Limb (tissue), 2 donors: ENCODE data around the gene SNCAIP.
"Not testable (repeated sequence)": the region's sequence is repeated elsewhere in the genome, so short reads cannot be mapped to it uniquely, and the experiment has no call there.

Experiments
- DNase-seq, 2 donors: peaks; one replicate each; pipeline ENCODE4 v3.0.0-alpha.2; 2016; ENCODE audit errors: extremely low spot score in 2 of 2

Gene SNCAIP

DNA sequence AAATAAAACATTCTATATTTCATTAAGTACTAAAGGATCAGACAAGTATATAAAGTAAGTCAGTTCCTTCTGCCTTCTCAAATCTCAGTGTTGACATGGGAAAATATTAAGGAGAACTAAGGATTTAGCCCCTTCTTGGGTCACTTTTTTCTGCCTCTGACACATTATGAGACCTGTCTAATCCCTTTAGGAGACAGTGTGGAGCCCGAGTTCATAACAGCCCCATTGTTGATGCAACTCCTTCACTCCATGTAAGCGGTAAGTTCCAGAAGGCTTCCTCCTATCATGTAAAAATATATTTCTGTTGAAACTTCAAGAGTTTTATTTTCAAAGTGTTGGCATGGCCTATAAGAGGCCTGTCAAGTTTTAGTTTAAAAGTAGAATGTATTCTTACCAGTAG, 152.2 kb downstream of the SNCAIP start:
- no peak for DNase-seq

DNA sequence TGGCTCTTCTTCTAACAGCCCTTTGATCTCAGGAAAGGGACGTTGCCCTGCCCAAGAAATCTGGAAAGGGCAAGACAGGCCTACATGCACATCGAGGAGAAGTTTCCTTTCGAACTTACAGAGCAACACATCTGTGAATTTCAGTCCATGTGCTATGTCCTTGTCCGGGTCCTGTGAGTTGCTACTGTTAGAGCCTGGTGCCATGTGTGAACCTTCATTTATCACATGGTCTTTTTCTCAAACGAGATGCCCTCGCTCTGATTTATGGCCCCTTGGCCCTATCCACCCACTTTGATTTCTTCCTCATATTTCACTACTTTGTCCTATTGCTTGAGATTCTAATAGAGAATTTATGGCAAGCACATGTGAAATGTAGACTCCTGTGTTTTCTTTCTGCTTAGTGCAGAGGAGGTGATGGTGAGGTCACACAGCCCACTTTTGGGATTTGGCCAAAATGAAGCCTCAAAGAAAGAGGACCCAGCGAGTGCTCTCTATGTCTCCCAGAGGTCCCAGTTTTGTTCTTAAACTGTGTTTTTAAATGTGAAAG, 153.1 kb downstream of the SNCAIP start:
- DNase-seq = no peak

DNA sequence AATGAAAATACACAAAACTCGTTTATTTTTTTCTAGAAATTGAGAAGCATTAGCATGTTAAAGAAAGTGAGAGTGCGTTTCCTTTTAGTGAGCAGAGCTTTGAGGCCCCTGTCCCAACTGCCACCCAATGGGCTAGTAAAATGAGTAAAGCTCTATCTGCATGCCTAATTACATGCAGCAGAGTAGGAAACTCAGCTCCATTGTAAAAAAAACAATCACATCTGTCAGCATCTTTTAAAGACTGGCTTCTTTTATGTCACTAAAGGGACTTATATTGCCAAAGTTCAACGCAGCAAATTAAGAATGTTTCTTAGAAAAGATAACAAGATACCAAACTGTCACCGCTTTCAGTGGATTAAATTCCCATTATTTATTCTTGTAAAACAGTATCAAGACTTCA, 154.0 kb downstream of the SNCAIP start:
- no peak for DNase-seq

DNA sequence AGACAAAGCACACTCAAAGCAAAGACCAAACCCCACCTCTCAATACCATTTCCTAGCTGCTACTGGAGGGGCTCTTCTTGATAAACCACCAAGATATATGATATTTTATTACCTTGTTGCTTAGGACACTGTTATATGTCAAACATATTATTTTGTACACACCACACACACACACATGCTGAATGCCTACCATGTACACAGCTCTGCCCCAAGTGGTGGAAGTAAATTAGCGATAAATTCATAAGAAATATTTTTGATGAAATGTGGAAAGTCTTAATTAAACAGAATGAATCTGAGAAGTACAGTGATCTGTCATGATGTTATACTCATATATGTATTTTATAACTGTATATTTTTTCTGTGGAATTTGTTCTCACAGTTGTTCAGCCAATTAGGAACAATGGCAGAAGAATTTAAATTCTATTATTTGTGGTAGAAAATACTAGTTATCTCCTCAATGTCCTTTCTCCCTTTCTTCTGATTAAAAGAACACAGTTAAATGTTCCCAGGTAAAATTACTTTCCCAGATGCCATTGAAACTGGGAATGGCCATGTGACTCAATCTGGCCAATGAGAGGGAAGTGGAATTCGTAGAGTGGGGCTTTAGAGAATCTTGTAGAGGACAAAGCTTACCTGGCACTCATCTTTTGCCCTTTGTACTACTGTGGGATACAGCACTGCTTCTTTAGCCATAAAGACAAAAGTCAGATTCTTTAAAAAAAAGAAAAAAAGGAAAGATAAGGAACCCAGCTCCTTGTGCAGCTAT, 156.5 kb downstream of the SNCAIP start:
- no peak for DNase-seq

DNA sequence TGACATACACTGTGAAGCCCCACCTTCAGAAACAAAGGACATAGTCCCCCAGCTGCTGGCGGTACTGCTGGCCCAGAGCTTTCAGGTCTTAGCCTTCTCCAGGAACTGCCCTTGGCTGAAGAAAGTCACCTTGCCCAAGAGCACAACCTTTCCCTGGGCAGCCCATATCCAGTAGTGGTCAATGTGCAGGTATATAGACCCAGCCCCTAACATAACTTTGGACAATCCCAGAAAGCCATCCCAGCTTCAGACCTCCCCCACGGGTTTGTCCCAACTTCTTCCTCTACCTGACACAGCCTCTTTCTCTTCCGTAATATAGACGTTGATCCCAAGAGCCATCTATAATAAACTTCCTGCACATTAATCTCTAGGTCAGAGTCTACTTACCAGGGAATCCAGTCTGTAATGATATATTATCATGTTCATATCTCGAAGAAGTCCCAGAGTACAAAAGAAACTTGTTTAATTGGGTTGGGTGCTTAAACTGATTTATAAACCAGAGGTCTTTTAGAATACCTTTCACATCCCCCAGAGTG, 157.4 kb downstream of the SNCAIP start:
- DNase-seq = no peak

DNA sequence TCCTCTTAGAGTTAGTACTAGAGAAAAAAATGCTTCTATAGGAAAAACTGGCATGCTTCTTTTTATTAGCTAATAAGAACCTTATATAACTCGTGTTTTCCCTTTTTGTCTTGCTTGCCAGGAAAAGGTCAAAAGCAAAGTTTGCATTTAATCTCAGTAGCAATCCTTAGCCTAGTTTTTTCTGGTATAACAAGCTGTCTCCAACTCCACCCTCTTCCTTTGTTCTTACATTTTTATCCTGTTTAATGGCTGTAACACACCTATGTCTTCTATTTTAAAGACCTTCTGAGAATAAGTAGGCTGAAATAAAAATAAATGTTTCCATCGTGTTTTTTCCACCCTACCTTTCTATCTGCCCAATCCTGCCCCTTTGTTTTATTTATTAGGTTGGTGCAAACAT, 158.3 kb downstream of the SNCAIP start:
- peak in 1 of 2 donors; percentile 47 for DNase-seq

DNA sequence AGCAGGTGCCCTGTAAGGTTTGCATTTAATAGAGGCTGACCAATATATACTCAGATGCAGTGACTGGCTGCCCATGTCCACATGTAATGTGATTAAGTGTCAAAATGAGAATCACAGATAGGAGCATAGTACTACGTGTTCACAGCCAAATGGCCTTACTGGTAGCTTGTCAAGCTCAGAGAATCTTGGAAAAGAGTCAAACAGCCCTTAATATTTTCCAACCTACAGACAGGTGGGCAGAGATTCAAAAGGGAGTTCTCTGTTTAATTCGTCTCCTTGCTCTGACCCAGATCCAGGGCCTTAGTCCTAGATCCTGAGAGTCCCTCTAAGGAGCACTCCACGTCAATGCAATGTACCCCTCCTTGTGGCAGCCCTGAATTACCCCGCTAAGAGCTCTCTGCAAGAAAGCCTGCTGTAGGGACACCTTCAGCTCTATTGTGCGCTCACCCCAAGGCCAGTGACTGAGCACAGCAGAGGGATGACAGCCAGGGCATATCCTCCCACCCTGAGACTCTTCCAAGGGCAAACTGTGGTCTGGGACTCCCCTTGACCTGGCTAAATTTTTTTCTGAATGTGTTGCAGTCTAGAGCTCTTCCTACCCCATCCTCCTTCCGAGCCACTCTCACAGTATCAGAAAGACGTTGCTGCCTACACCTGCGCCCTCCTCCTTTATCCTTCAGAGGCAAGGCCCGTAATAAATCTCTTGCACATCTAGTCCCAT, 159.2 kb downstream of the SNCAIP start:
- DNase-seq = no peak

DNA sequence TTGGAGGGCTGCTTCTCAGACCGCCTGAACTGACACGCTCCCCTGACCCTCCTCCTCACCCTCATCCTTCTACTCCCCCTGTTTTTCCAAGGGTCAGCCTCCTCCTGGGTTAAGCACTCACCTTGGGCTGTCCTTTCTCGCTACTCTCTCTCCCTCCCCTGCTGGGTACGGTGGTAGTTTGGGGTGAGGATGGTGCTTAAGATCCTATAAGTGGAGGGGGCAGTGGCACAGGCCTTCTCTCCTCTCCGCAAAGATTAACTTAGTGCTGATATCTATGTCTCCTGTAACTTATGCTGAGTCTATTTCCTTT, 159.7 kb downstream of the SNCAIP start:
- no peak for DNase-seq

DNA sequence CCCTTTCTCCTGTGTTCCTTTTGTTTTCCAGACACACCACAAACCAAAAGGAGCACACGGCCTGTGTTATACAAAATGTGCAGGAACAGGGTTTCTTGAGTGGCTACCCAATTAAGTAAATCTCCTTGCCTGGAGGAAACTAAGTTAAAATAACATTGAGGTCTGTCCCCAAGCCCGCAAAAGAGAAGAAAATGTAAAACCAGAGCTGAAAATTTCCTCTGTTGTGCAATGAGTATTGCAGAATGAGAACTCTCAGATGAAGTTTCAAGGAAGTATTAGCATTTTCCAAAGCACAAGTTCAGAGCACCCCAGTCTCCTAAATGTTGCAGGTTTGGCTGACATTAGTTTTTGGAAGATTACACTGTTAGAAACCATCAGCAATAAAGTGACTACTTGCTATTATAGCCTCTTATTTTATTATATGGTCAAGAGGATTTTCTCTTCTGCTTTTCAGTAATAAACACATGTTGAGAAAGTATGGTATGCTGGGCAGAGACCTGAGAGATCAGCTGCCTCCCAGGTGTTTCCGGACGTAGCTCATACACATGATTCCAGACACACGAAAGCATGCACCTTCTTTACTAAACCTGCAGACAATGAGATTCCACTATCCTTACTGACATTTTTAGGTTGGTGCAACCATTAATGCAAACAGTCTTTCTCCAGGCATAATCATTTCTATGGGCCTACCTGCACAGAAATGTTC, 161.3 kb downstream of the SNCAIP start:
- no peak for DNase-seq

DNA sequence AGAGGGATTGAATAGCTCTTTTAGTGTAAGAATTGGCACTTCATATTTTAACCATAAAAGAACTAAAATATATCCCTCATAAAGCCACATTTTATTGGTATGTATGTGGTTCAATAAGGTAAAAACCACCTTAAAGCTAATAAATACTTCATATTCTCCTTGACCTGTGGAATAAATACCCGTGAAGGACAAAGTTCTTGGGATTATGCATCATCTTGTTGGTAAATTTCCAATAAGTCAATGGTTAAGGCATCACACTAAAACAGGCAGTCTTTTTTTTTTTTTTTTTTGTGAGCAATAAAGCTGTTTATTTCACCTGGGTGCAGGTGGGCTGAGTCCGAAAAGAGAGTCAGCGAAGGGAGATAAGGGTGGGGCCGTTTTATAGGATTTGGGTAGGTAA, 161.9 kb downstream of the SNCAIP start:
- DNase-seq = no peak

DNA sequence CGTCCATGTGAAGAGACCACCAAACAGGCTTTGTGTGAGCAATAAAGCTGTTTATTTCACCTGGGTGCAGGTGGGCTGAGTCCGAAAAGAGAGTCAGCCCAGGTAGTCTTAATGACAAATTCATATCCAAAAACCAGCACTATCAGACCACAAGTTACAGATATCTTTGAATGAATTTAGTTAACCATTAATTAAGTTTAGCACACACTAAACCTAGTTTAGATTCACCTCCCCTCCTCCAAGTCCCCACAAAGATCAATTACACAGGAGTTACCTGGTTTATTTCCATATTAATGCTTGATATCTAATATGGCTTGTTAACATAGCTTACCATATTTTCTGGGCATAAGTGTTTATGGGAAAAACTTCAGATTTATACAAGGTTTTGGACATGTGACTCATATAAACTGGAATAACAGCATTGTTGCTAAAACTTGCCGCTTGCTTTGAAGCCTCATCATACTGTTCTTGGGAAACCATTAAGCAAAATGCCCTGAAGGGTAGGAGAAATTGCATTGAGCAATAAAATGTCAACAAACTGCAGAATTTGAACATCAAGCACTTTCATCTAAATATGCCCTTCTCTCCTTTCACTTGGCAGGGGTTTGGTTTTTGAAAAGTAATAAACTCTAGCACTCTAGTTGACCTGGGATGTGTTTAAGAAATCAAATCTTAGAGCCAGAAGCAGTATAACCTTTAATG, 166.9 kb downstream of the SNCAIP start:
- DNase-seq = no peak

DNA sequence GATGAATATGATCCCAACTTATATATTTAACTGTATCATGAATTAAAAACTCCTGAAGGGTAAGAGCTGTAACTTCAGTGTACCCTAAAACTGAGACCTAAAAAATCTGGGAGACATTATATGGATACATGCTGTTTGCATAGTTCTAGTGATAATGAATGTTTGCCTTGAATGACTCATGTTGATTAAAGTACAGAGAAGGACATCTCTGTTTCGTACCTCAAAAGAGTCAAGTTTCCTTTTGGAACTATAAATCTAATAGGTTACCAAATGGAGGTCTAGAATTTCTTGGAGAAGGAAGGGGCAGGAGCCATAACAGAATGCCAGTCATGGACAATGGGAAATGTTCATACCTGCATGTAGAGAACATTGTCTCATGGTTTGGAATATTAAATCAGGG, 168.1 kb downstream of the SNCAIP start:
- no peak for DNase-seq

DNA sequence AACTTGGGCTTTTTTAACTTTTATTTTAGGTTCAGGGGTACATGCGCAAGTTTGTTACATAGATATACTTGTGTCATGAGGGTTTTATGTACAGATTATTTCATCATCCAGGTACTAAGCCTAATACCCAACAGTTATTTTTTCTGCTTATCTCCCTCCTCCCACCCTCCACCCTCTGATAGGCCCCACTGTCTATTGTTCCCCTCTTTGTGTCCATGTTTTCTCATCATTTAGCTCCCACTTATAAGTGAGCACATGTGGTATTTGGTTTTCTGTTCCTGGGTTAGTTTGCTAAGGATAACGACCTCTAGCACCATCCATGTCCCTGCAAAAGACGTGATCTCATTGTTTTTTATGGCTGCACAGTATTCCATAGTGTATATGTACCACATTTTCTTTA, 172.1 kb downstream of the SNCAIP start:
- no peak for DNase-seq

DNA sequence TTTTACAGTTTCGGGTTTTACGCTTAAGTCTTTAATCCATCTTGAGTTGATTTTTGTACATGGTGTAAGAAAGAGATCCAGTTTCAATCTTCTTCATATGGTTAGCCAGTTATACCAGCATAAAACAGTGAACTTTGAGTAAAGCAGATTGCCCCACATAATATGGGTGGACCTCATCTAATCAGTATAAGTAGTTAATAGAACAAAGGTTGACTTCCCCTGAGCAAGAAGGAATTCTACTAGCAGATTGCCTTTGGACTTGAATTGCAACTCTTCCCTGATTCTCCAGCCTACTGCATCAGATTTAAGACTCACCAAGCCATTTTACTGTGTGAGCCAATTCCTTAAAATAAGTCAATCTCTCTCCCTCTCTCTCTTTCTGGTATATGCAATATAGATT, 173.2 kb downstream of the SNCAIP start:
- DNase-seq = no peak

DNA sequence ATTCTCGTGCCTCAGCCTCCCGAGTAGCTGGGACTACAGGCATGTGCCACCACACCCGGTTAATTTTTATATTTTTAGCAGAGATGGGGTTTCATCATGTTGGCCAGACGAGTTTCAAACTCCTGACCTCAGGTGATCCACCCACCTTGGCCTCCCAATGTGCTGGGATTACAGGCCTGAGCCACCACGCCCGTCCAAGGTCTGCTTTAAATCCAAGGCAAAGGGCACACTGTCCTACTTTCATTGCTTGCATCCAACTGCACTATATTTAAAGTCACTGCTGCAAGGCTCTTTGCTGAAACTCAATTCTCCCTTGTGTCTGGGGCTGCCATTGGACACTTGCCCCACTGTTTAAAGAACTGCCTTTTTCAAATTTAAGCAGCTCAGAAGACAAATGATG, 174.6 kb downstream of the SNCAIP start:
- not testable (repeated sequence) for DNase-seq

DNA sequence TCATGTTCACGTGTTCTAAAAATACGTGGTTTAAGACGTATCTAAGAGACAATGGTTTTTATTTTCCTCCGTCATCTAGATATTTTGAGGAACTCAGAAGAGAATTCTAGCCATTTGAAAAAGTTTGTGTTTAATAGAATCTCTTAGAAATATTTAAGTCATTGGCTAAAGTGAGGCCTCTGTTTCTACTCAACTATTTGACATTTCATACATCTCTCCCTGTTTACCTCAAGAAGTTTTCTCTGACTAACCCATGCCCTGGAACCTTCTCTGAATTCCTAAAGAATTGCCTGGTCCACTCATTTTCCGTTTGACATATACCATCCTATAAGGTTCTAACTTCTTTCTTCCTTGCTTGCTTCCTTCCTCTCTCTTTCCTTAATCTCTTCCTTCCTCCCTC, 178.7 kb downstream of the SNCAIP start:
- no peak for DNase-seq

DNA sequence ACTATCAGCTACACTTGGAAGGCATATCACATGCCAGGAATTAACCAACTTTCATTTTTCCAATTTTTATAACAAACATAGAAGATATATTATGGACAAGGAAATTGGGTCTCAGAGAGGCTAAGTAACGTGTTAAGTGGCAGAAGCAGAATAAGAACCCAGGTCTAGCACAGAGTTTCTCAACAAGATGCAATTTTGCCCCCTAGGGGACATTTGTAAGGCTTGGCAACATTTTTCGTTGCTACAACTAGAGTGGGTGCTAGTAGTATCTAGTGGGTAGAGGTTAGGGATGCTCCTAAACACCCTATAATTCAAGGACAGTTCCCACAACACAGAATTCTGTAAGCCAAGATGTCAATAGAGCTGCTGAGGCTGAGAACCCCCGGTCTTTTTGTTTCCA, 180.6 kb downstream of the SNCAIP start:
- no peak for DNase-seq

DNA sequence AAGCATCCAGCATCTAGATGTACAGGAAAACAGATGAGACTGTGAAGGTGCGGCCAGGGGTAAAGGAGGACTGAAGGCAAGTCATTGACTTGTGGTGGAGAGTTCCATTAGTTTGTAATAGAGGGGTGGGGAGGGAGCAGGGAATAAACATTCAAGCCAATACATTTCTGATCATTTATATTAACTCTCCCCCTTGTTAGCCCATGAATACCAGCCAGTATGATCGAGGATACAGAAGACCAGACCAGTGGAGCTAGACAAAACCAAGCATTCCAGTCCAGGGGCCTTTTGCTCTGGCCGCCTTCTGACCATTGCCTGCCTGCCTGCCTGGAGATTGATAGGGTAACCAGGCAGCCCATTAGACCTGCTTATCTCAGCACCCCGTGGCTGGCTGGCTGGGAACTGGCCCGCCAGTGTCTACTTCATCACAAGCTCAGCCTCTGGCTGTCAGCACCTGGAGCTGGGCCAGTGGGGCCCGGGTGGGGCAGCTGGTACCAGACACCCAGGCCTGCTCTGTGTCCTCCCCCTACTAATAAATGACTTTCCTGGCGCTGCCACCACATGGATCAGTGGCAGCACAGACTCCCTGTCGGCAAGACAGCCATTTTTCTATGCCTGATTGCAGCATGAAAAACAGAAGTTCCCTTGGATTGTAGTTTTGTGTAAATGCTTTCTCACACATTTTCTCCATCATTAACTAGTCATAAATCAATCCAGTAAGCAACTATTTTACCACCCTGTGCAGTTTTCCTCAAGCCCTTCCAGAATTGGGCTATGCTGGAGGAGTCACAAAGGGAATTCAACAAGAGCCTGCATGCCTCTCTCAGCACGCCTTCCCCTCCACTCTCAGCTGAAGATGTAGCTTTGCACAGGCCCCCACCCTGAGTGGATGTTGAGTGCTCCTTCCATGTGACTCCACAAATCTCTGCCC, 181.3 kb downstream of the SNCAIP start:
- peak in 1 of 2 donors; percentile 76 for DNase-seq

DNA sequence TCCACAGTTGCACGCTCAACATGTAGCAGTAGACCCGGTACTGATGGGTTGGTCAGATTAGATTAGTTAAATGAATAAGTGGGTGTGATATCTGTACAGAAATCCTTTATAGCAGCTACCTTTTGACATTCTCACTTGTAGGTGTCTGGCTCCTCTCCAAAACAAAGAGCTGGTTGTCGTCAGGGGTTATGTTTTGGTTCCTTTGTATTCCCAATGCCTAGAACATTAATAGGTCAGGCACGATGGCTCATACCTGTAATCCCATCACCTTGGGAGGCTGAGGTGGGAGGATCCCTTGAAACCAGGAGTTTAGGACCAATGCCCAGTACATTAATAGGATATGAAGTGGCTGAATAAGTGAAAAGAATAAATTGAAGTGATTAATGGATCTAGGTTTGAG, 182.1 kb downstream of the SNCAIP start:
- DNase-seq = no peak

DNA sequence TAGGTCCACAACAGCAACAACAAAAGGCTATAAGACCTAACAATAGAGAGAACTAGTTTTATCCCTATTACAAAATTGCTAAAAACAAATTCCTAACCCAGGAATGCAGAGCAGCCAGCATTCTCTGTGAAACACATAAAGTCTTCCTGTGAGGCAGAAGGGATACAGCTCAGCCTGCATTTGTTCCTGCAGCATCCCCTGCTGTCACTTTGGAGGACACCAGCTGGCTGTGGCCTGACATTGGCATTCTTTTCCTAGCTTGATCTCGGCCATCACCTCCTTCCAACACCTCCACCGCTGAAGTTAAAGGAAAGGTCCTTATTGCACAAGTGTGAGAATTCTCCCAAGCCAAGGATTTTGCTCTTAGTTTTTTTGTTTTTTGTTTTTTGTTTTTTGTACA, 186.1 kb downstream of the SNCAIP start:
- DNase-seq = peak; percentile 33 to 47
